MM.1S (cell line): Measurements from ENCODE around the gene FRK.

Experiments used
- DNase-seq: peaks from one replicate; pipeline ENCODE4 v3.0.0-alpha.2; 2015
- H2AFZ ChIP-seq: fragments of 300-600 bp; sonication (generic); 2 replicates; pipeline ENCODE4 v1.6.0; 2016; ENCODE audit warnings: antibody characterized with exemption, low read length
- H3F3A ChIP-seq: fragments of 300-600 bp; sonication (generic); 2 replicates; pipeline ENCODE4 v1.6.1; 2016; ENCODE audit warnings: mild to moderate bottlenecking, antibody characterized with exemption, low read length, moderate library complexity, mixed read lengths; ENCODE audit not compliant: insufficient read depth
- H3K27ac ChIP-seq: fragments of 300-600 bp; sonication (generic); 2 replicates; pipeline ENCODE4 v1.5.1; 2016; ENCODE audit warnings: mild to moderate bottlenecking, low read length
- H3K27me3 ChIP-seq: fragments of 300-600 bp; sonication (generic); replicated peaks from 2 replicates; pipeline ENCODE4 v1.6.0; 2016; ENCODE audit warnings: low read length; ENCODE audit not compliant: insufficient read depth
- H3K36me3 ChIP-seq: fragments of 300-600 bp; sonication (generic); replicated peaks from 2 replicates; pipeline ENCODE4 v1.6.1; 2016; ENCODE audit warnings: mild to moderate bottlenecking, low read length, mixed read lengths; ENCODE audit not compliant: insufficient read depth
- H3K4me1 ChIP-seq: fragments of 300-600 bp; sonication (generic); 2 replicates; pipeline ENCODE4 v1.6.1; 2016; ENCODE audit warnings: low read length, mixed read lengths
- H3K4me2 ChIP-seq: fragments of 300-600 bp; sonication (generic); 2 replicates; pipeline ENCODE4 v1.6.0; 2016; ENCODE audit warnings: low read depth, low read length
- H3K4me3 ChIP-seq: fragments of 300-600 bp; sonication (generic); 2 replicates; pipeline ENCODE4 v1.5.1; 2016; ENCODE audit warnings: low read length, mixed read lengths
- H3K79me2 ChIP-seq: fragments of 300-600 bp; sonication (generic); 2 replicates; pipeline ENCODE4 v1.6.1; 2016; ENCODE audit warnings: mixed run types, low read length, mixed read lengths
- H3K9ac ChIP-seq: fragments of 300-600 bp; sonication (generic); 2 replicates; pipeline ENCODE4 v1.6.1; 2016; ENCODE audit warnings: low read length, mixed read lengths
- H3K9me2 ChIP-seq: fragments of 300-600 bp; sonication (generic); replicated peaks from 2 replicates; pipeline ENCODE4 v1.6.1; 2016; ENCODE audit warnings: mild to moderate bottlenecking, low read length, mixed read lengths; ENCODE audit not compliant: insufficient read depth
- H3K9me3 ChIP-seq: fragments of 300-600 bp; sonication (generic); replicated peaks from 2 replicates; pipeline ENCODE4 v1.6.1; 2016; ENCODE audit warnings: mild to moderate bottlenecking, low read length, mixed read lengths; ENCODE audit not compliant: insufficient read depth
- H4K20me1 ChIP-seq: fragments of 300-600 bp; sonication (generic); 2 replicates; pipeline ENCODE4 v1.6.1; 2016; ENCODE audit warnings: mild to moderate bottlenecking, low read length, moderate library complexity, mixed read lengths; ENCODE audit not compliant: insufficient read depth
- CTCF ChIP-seq: fragments of 300-600 bp; sonication (generic); IDR thresholded peaks from 2 replicates; pipeline ENCODE4 v1.5.1; 2016; ENCODE audit warnings: antibody characterized with exemption, low read length, mixed read lengths
- EZH2 ChIP-seq: fragments of 300-600 bp; sonication (generic); optimal IDR thresholded peaks from 2 replicates; pipeline ENCODE3; 2017; ENCODE audit warnings: low read depth, mild to moderate bottlenecking, antibody characterized with exemption, low read length, mixed read lengths
- EZH2phosphoT487 ChIP-seq: fragments of 300-600 bp; sonication (generic); IDR thresholded peaks from 2 replicates; pipeline ENCODE4 v1.6.1; 2018; ENCODE audit warnings: antibody characterized with exemption, low read length

FRK gene

GRCh38 chr6:116066789-116067188 lies 6.1 kb upstream of the FRK start:
- Histone ChIP-seq H2AFZ (no peak overlapping the region), H3K9me2 (no peaks in the 10 kb centered on the region), H3K27ac (no peak overlapping the region), H4K20me1 (no peaks in the 10 kb centered on the region), H3F3A (no peaks in the 10 kb centered on the region), H3K36me3 (no peaks in the 10 kb centered on the region), H3K9me3 (no peaks in the 10 kb centered on the region), H3K79me2 (no peaks in the 10 kb centered on the region), H3K27me3 (no peaks in the 10 kb centered on the region), H3K4me1 (no peaks in the 10 kb centered on the region), H3K9ac (no peak overlapping the region), H3K4me2 (no peak overlapping the region), H3K4me3 (no peak overlapping the region)
- TF ChIP-seq CTCF, result no peak
- no peak for DNase-seq

- no peaks in the 10 kb centered on the region for H3K79me2 ChIP-seq
- TF ChIP-seq CTCF, result no peak
- no peak for TF ChIP-seq EZH2
- no peak for TF ChIP-seq EZH2phosphoT487
- no peaks in the 10 kb centered on the region for H3K27me3 ChIP-seq
- no peak overlapping the region for H3K4me3 ChIP-seq
- no peak overlapping the region for H2AFZ ChIP-seq
- no peaks in the 10 kb centered on the region for H3K9me2 ChIP-seq
- no peaks in the 10 kb centered on the region for H3K4me1 ChIP-seq
- H3K9me3 ChIP-seq, result no peaks in the 10 kb centered on the region
- H3K9ac ChIP-seq, result no peak overlapping the region
- H3F3A ChIP-seq, result peaks cover 10% of the 10 kb centered on the region
- H3K36me3 ChIP-seq, result no peaks in the 10 kb centered on the region
- no peaks in the 10 kb centered on the region for H4K20me1 ChIP-seq
- H3K4me2 ChIP-seq, result no peak overlapping the region
- no peak for DNase-seq
- H3K27ac ChIP-seq, result no peak overlapping the region
Observed at GRCh38 chr6:116064666-116065065, 4.0 kb upstream of the FRK start.

GRCh38 chr6:116062496-116062895 lies 1.8 kb upstream of the FRK start:
- H2AFZ ChIP-seq, result no peak overlapping the region
- no peaks in the 10 kb centered on the region for H3K36me3 ChIP-seq
- TF ChIP-seq CTCF, result no peak
- TF ChIP-seq EZH2, result no peak
- no peak for TF ChIP-seq EZH2phosphoT487
- H3F3A ChIP-seq, result peaks cover 12% of the 10 kb centered on the region
- no peak for DNase-seq
- H3K79me2 ChIP-seq, result no peaks in the 10 kb centered on the region
- no peak overlapping the region for H3K4me3 ChIP-seq
- no peaks in the 10 kb centered on the region for H4K20me1 ChIP-seq
- no peaks in the 10 kb centered on the region for H3K9me3 ChIP-seq
- H3K4me1 ChIP-seq, result peaks cover 5% of the 10 kb centered on the region
- no peak overlapping the region for H3K4me2 ChIP-seq
- no peak overlapping the region for H3K27ac ChIP-seq
- no peaks in the 10 kb centered on the region for H3K27me3 ChIP-seq
- H3K9ac ChIP-seq, result no peak overlapping the region
- H3K9me2 ChIP-seq, result no peaks in the 10 kb centered on the region
